ENCODE measurements around the gene IQSEC1. TPM values are rescaled to one million over a fixed set of nuclear protein-coding genes. Genes with fewer than 3 reads are reported as not detected.

Gene IQSEC1
- total and polyA plus RNA-seq, 10 of the 15 experiments (the other 5 are each of a cell fraction or from before 2014, with no cell fraction given): 0.92 to 55.2 (median 8.5) TPM

DNA sequence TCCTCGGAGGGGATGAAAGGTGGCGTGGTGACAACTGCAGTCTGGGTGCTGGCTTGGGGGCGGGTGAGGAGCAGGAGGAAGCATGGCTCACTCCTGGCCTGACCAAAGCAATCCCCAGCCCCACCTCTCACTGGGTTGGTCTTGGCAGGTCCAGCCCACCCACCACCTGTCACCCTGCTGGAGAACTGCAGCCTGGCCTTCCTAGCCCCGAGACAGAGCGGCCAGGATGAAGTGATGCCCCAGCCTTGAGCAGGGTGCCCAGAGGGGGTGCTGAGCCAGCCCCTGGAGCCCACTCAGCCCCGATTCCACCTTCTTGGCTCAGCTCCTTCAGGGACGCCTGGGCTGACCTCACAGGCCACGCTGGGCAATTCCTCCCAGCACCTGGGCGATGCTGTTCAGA lies 89.9 kb downstream of the IQSEC1 start (continued):
- TF ChIP-seq BHLHE40 (IDR thresholded peaks at IDR 0.05; ENCODE audit: borderline replicate concordance in 1 of 2, low read depth in 2 of 2, low read length in 1 of 2): no peak

DNA sequence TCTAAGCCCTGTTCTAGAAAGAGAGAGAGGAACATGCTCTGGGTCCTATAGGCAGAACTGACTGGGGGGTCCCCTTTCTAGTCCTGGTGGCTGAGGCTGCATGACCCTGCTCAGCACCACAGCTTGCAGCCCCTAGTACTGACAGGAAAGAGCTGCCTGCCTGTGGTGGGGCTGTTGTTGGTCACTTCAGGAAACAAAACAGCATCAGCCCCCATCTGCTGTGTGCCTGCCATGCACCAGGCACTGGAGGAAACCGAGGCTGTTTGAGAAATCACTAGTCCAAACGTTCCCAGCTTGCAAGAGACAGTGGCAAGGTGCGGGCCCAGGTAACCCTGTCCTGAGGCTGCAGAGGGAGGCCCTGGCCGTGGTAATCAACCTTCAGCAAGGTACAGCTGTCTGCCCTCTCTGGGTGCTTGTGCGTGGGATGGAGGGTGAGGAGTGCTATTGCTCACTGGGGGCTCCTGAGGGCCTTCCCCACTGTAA lies 90.6 kb downstream of the IQSEC1 start:
- no peak overlapping the region for H3K4me3 ChIP-seq
- intact Hi-C loops (cut with micrococcal nuclease; ENCODE audit: unreplicated experiment) (loop anchor here (10.0 kb wide), 1 partner anchor 118 kb away; no protein-coding TSS in a partner anchor), in situ Hi-C loops (cut with MboI) (no loop called here)
- peaks cover 28% of the 10 kb centered on the region for H3K79me2 ChIP-seq (ENCODE audit: control insufficient read depth, insufficient read depth, low read length)
- peaks cover under 1% of the 10 kb centered on the region for H4K20me1 ChIP-seq (ENCODE audit: control insufficient read depth, insufficient read depth)
- CTCF ChIA-PET: interaction anchor here (1.3 to 6.6 kb wide), 11 partner anchors 7 to 141 kb away, joined by 3 to 44 read pairs (median 8); partner anchors contain the start of gene RPL32
- peaks cover 0 to 8% of the 10 kb centered on the region in 2 experiments; a peak in 2 of 4 replicates for H3K36me3 ChIP-seq (ENCODE audit: control insufficient read depth in 2 of 2, insufficient read depth in 2 of 2, low read length in 1 of 2)
- no peak overlapping the region; the same call in 1 of the 2 replicates for H3K4me2 ChIP-seq (ENCODE audit: control insufficient read depth, insufficient read depth)
- H3K27ac ChIP-seq (ENCODE audit: control insufficient read depth, insufficient read depth): 0 out of 2 replicates have a peak overlapping the region, but pooled peaks have one; percentile 7
- FAIRE-seq (no peak), ATAC-seq (peak; percentile 32), DNase-seq (ENCODE audit: low read depth, low spot score) (no peak)
- no peaks in the 10 kb centered on the region for H3K27me3 ChIP-seq (replicated peaks in 1 of 2; ENCODE audit: control insufficient read depth in 2 of 2, insufficient read depth in 2 of 2, low read length in 1 of 2)
- H3K9ac ChIP-seq (ENCODE audit: control insufficient read depth, insufficient read depth, low read length): no peak overlapping the region
- H2AFZ ChIP-seq (ENCODE audit: control insufficient read depth, low read depth, low read length): no peak overlapping the region
- H3K9me3 ChIP-seq (replicated peaks; ENCODE audit: control insufficient read depth, insufficient read depth, low read length): peaks cover 1% of the 10 kb centered on the region; the same call in 1 of the 3 replicates
- SMC1A ChIA-PET (ENCODE audit: uncharacterized antibody, unreplicated experiment): interaction anchor here (1.4 to 1.7 kb wide), 3 partner anchors 9 to 22 kb away, joined by 3 to 4 read pairs (median 4); no protein-coding TSS in a partner anchor
- BruUV-seq (replicated peaks): no TSS peak
- POLR2A ChIA-PET: interaction anchor here (0.8 to 2.4 kb wide), 3 partner anchors 9 to 28 kb away, joined by 3 to 10 read pairs (median 5); no protein-coding TSS in a partner anchor
- RAD21 ChIA-PET (ENCODE audit: unreplicated experiment): interaction anchor here (1.4 to 1.7 kb wide), 2 partner anchors 9 to 27 kb away, joined by 3 to 4 read pairs; no protein-coding TSS in a partner anchor
- no peak for TF ChIP-seq EED (IDR thresholded peaks at IDR 0.05; ENCODE audit: low read depth)
- no peak for TF ChIP-seq CBX5 (IDR thresholded peaks at IDR 0.05; ENCODE audit: low read depth)
- TF ChIP-seq BRCA1 (IDR thresholded peaks at IDR 0.05; ENCODE audit: low read depth, low read length): no peak
- TF ChIP-seq, protein P1, sequence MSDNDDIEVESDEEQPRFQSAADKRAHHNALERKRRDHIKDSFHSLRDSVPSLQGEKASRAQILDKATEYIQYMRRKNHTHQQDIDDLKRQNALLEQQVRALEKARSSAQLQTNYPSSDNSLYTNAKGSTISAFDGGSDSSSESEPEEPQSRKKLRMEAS (IDR thresholded peaks at IDR 0.05; ENCODE audit: low read depth, low read length): no peak
- TF ChIP-seq JUNB (IDR thresholded peaks at IDR 0.05): no peak
- no peak for TF ChIP-seq STAT3 (IDR thresholded peaks at IDR 0.05; ENCODE audit: low read depth, low read length)
- TF ChIP-seq CBX3 (IDR thresholded peaks at IDR 0.05; ENCODE audit: borderline replicate concordance, low read depth): no peak
- WGBS (ENCODE audit: insufficient coverage, insufficient replicate concordance, low lambda C conversion rate, missing lambda C conversion rate): 23% methylated on average over 5 of the region's 5 CpGs
- H3K4me1 ChIP-seq (ENCODE audit: control insufficient read depth, insufficient read depth, low read length): peaks cover 29% of the 10 kb centered on the region

All from GM12878 (cell line).